ENCODE measurements around the gene TP53RK.

TP53RK gene

GRCh38 chr20:46713957-46714834 is 25.0 kb upstream of the TP53RK start:
- TF ChIP-seq GATA2 (IDR thresholded peaks at IDR 0.05; ENCODE audit: low read depth, low read length): no peak
- no peak for TF ChIP-seq GATA3 (IDR thresholded peaks at IDR 0.05; ENCODE audit: low read depth, low read length)

DNA sequence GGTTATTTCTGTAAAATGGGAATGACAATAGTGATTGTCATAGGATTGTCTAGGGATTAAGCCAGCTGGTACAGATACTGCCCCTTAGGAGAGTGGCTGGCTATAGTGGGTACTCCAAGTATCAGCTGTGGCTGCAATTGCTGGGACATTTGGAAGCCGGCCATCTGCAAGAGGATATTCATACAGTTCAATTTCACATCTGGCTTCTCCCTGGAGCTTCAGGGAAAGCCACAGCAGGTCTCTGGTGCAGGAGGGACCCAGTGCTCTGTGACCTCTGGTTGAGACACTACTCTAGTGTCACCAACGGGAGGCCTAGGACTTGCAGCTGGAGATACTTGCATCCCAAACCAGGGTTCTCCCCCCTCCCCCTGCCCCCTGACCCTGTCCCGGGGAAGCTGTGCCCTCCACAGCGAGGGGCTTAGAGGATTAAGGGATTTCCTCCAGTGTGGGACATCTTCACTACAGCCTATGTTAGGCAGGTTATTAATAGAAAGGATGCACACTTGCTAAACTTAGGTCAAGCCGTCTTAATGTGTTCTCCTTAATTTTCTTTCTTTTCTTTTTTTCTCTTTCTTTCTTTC is 22.9 kb upstream of the TP53RK start:
- no peak for TF ChIP-seq GATA2 (IDR thresholded peaks at IDR 0.05; ENCODE audit: low read depth, low read length)
- no peak for TF ChIP-seq GATA3 (IDR thresholded peaks at IDR 0.05; ENCODE audit: low read depth, low read length)

DNA sequence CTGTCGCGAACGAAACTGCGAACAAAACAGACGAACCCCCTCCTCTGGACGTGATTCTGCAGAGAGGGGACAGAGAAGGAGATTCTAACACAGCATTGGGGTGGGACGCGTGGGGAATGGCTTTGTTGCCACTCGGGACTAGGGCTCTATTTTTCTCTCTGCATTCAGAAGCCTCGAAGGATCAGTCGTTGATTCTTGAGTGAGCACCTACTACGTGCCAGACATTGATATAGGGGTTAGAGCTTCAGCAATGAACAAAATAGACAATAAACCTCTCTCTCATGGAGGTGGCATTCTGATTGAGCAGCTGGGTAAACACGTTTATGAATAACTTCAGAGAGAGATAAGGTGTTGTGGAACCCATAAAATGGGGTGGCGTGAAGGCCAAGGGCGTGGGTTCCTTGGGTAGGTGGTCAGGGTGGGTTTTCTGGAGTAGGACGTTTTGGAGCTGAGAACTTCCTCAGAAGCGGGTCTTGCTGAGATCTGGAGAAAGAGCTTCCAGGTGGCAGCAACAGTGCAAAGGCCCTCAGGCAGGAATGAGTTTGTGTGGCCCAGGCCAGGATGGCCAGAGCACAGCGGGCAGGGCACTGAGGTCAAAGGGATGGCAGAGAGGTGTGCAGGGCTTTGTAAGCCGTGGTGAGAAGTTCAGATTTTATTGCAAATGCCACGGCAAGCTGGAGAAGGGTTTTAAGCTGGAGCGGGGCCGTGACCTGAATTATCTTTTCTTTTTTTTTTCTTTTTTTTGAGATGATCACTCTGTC is 21.1 kb upstream of the TP53RK start:
- TF ChIP-seq GATA3 (IDR thresholded peaks at IDR 0.05; ENCODE audit: low read depth, low read length): no peak
- no peak for TF ChIP-seq GATA2 (IDR thresholded peaks at IDR 0.05; ENCODE audit: low read depth, low read length)

DNA sequence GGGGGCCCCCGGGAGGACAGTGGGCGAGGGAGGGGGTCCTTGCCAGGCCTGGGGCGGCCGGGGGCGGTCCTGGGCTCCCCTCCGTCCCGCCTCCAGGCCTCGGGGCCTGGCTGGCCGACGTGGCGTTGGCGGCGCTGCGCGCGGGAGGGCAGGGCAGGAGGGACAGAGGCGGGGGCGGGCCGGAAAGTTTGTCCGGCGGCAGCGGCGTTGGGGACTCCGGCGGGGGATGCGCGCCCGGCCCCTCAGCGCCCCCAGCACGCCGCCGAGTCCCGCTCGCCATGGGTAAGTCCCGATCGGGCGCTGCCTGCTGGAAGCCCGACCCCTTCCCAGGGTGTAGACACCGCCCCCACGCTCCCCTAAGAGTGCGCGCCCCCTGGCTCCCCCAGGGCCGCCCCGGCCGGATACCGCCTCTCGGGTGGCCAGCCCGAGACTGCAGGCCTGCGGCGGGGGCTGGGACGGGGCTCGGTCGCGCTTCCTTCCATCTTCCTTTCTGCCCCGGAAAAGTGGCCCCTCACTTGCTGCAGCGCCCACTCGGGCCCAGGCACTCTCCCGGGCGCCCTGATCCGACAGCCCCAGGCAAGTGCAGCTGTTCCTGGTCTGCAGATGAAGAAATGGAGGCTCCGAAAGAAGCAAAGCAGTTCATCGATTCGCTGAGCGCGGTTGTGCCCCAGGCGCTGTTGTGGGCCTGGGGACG is 20.4 kb upstream of the TP53RK start, which contains the start of gene SLC2A10:
Gene SLC2A10, plus strand, starts transcription at position 191 of the 694 bp plus-strand sequence. Its CDS starts 88 bp downstream, at position 279.
- TF ChIP-seq GATA2 (IDR thresholded peaks at IDR 0.05; ENCODE audit: low read depth, low read length) (no peak), GATA3 (IDR thresholded peaks at IDR 0.05; ENCODE audit: low read depth, low read length) (no peak)

- TF ChIP-seq GATA2 (IDR thresholded peaks at IDR 0.05; ENCODE audit: low read depth, low read length) (no peak), GATA3 (IDR thresholded peaks at IDR 0.05; ENCODE audit: low read depth, low read length) (no peak)
Observed at GRCh38 chr20:46709055-46709458, 19.8 kb upstream of the TP53RK start.

DNA sequence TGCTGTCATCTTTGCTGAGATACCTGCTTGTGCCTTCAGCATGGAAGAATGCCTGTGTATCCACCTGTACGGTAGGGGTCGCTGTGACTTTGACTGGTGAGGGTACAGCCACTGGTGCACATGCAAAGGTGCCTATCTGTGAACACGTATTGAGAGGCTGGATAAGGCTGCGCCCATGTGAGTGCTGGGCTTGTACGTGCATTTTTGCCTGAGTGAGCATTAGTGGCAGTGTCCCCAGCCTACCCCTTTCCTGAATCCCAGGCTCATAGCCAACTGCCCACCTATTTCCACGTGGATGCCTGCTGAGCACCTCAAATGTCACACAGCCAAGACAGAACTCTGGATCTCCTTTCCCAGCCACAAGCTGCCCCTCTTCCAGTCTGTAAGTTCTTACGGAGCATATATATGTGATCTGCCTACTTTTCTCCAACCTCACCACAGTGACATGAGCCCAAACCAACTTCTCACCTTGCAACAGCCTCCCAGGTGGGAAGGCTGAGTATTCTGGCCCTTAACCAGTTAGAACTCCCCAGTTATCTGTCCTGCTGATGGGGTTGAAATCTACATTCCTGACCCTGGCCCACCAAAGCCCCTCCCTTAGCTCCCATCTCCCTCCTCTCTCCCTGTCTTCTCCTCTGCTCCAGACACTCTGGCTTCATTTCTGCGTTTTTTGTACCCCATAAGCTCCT is 19.1 kb upstream of the TP53RK start:
- no peak for TF ChIP-seq GATA3 (IDR thresholded peaks at IDR 0.05; ENCODE audit: low read depth, low read length)
- TF ChIP-seq GATA2 (IDR thresholded peaks at IDR 0.05; ENCODE audit: low read depth, low read length): no peak

DNA sequence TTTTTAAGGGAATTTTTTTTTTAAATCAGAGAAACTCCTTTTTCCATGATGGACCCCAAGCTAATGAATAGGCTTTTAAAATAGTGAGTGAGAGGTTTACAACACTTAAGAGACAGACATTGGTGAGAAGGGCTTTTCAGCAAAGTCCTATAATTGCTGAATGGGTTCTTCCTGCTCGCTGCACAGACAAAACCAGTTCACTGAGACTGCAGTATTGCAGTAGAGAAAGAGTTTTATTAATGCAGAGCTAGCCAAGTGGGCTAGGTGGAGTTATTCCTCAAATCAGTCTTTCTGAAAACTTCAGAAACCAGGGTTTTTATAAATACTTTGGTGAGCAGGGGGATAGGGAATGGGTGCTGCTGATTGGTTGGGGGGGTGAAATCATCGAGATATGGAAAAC is 17.0 kb upstream of the TP53RK start:
- no peak for TF ChIP-seq GATA2 (IDR thresholded peaks at IDR 0.05; ENCODE audit: low read depth, low read length)
- TF ChIP-seq GATA3 (IDR thresholded peaks at IDR 0.05; ENCODE audit: low read depth, low read length): no peak

GRCh38 chr20:46705378-46705729 is 16.1 kb upstream of the TP53RK start:
- TF ChIP-seq GATA3 (IDR thresholded peaks at IDR 0.05; ENCODE audit: low read depth, low read length): no peak
- no peak for TF ChIP-seq GATA2 (IDR thresholded peaks at IDR 0.05; ENCODE audit: low read depth, low read length)

- TF ChIP-seq GATA2 (IDR thresholded peaks at IDR 0.05; ENCODE audit: low read depth, low read length) (no peak), GATA3 (IDR thresholded peaks at IDR 0.05; ENCODE audit: low read depth, low read length) (no peak)
Observed at GRCh38 chr20:46704714-46705377, 15.6 kb upstream of the TP53RK start.

DNA sequence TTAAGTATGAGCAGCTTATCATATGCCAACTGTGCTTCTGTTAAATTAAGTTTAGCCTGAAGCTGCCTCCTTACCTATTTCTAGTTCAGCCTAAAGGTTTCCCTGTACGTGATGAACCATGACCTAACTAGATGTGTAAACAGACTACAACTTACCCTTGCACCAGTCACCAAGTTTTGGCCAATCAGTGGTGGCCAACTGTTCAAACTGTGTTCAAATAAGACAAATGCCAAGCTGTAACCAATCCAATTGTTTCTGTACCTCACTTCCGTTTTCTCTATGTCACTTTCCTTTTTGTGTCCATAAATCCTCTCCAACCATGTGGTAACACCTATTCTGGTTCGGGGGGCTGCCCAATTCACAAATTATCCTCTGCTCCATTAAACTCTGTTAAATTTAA is 14.2 kb upstream of the TP53RK start:
- TF ChIP-seq GATA3 (IDR thresholded peaks at IDR 0.05; ENCODE audit: low read depth, low read length) (no peak), GATA2 (IDR thresholded peaks at IDR 0.05; ENCODE audit: low read depth, low read length) (no peak)

DNA sequence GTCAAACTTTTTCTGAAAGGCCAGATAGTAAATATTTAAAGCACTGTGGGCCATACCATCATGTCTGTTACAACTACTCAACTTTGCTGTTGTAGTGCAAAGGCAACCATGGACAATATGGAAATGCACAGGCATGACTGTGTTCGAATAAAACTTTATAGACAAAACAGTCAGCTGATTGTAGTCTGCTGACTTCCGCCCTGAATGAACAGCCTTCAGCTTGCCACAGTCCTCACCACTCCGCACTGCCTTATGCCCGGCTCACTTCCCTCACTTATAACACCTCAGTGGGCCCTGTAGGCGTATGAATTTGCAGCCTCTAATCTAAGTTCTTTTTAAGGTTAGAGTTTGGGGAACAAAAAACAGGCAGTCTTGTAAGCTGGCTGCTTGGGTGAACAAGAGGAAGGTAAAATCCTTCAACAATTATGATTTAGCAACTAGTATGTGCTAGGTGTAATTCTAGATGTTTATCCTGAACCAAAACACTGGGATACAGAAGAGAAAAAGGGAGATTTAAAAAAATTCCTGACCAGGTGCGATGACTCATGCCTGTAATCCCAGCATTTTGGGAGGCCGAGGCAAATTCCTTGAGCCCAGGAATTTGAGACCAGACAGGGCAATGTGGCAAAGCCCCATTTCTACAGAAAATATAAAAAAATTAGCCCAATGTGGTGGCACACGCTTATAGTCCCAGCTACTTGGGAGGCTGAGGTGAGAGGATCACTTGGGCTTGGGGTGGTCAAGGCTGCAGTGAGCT is 13.4 kb upstream of the TP53RK start:
- TF ChIP-seq GATA3 (IDR thresholded peaks at IDR 0.05; ENCODE audit: low read depth, low read length) (no peak), GATA2 (IDR thresholded peaks at IDR 0.05; ENCODE audit: low read depth, low read length) (no peak)

DNA sequence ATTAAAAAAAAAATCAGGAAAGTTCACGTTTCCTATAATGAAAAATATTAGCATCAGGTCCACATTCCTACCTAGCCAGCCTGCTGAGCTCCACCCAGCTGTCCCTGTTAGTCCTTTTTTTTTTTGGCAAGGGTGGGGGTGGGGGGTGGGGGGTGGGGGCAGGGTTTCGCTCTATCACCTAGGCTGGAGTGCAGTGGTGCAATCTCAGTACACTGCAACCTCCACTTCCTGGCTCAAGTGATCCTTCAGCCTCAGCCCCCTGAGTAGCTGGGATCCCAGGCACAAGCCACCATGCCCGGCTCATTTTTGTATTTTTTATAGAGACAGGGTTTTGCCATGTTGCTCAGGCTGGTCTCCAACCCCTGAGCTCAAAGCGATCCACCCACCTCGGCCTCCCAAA is 12.7 kb upstream of the TP53RK start:
- no peak for TF ChIP-seq GATA2 (IDR thresholded peaks at IDR 0.05; ENCODE audit: low read depth, low read length)
- no peak for TF ChIP-seq GATA3 (IDR thresholded peaks at IDR 0.05; ENCODE audit: low read depth, low read length)

All from SH-SY5Y (cell line).